Astrocyte (in vitro differentiated cells and primary cell): ENCODE results near the gene AK8. TPM values are rescaled to one million over a fixed set of nuclear protein-coding genes. Genes with fewer than 3 reads are reported as not detected.

ENCODE experiments used
- DNase-seq: peaks from one replicate; pipeline ENCODE4 v3.0.0-alpha.2; 2010; ENCODE audit warnings: low read depth
- FAIRE-seq: peaks from 2 replicates; lab custom pipeline; 2011; peaks lifted over from hg19 to GRCh38; lab: Jason Lieb, UNC
- H2AFZ ChIP-seq: 2 replicates; pipeline ENCODE4 v1.6.0; 2012; ENCODE audit warnings: low read depth, low read length, inconsistent platforms
- H3K27ac ChIP-seq: 2 replicates; pipeline ENCODE4 v1.5.1; 2011; ENCODE audit warnings: low read depth, low read length, inconsistent platforms
- H3K27me3 ChIP-seq: 2 replicates; pipeline ENCODE4 v1.6.0; 2011; ENCODE audit warnings: low read length, inconsistent platforms; ENCODE audit not compliant: insufficient read depth
- H3K36me3 ChIP-seq: 2 replicates; pipeline ENCODE4 v1.5.1; 2011; ENCODE audit warnings: low read length, inconsistent platforms; ENCODE audit not compliant: insufficient read depth
- H3K4me1 ChIP-seq: 2 replicates; pipeline ENCODE4 v1.5.1; 2011; ENCODE audit warnings: low read length, inconsistent platforms; ENCODE audit not compliant: insufficient read depth
- H3K4me2 ChIP-seq: 2 replicates; pipeline ENCODE4 v1.6.0; 2012; ENCODE audit warnings: low read length, inconsistent platforms
- H3K4me3 ChIP-seq: 2 replicates; pipeline ENCODE4 v1.5.1; 2011; ENCODE audit warnings: low read depth, mild to moderate bottlenecking, low read length, inconsistent platforms; ENCODE audit not compliant: insufficient read depth
- H3K79me2 ChIP-seq: 2 replicates; pipeline ENCODE4 v1.6.0; 2012; ENCODE audit warnings: mild to moderate bottlenecking, low read length, inconsistent platforms; ENCODE audit not compliant: insufficient read depth
- H3K9ac ChIP-seq: 2 replicates; pipeline ENCODE4 v1.6.0; 2012; ENCODE audit warnings: mild to moderate bottlenecking, low read length, inconsistent platforms
- H3K9me3 ChIP-seq: 2 replicates; pipeline ENCODE4 v1.5.1; 2012; ENCODE audit warnings: low read depth, mild to moderate bottlenecking, low read length, inconsistent platforms; ENCODE audit not compliant: insufficient read depth
- H4K20me1 ChIP-seq: 2 replicates; pipeline ENCODE4 v1.6.0; 2012; ENCODE audit warnings: low read length, inconsistent platforms; ENCODE audit not compliant: insufficient read depth
- H3K27ac Mint-ChIP-seq: one replicate; pipeline ENCODE4 v1.8.0; 2021; ENCODE audit warnings: mild to moderate bottlenecking, mixed read lengths; ENCODE audit not compliant: unreplicated experiment
- H3K27me3 Mint-ChIP-seq: one replicate; pipeline ENCODE4 v1.8.0; 2021; ENCODE audit warnings: low read depth, mixed read lengths; ENCODE audit not compliant: unreplicated experiment
- H3K36me3 Mint-ChIP-seq: one replicate; pipeline ENCODE4 v1.8.0; 2021; ENCODE audit warnings: low read depth, mixed read lengths; ENCODE audit not compliant: unreplicated experiment
- H3K4me1 Mint-ChIP-seq: one replicate; pipeline ENCODE4 v1.8.0; 2021; ENCODE audit warnings: low read depth, mixed read lengths; ENCODE audit not compliant: unreplicated experiment
- H3K4me3 Mint-ChIP-seq: one replicate; pipeline ENCODE4 v1.8.0; 2021; ENCODE audit warnings: mild to moderate bottlenecking, moderate library complexity, mixed read lengths; ENCODE audit not compliant: unreplicated experiment
- H3K9me3 Mint-ChIP-seq: one replicate; pipeline ENCODE4 v1.8.0; 2021; ENCODE audit warnings: mild to moderate bottlenecking, mixed read lengths; ENCODE audit not compliant: unreplicated experiment
- EZH2 ChIP-seq: IDR thresholded peaks from 2 replicates; pipeline ENCODE4 v1.6.1; 2012; ENCODE audit warnings: mild to moderate bottlenecking, low read length, inconsistent platforms; ENCODE audit not compliant: insufficient read depth
- total RNA-seq: library from RNA; stranded (reverse); gene quantifications from 2 replicates; pipeline ENCODE4 v1.2.1, GENCODE V29; 2021
- TF ChIP-seq, protein P1 (sequence below): IDR thresholded peaks from 2 replicates; pipeline ENCODE4 v1.5.1; 2011; ENCODE audit warnings: low read depth, mild to moderate bottlenecking, inconsistent platforms, low read length, moderate library complexity; ENCODE audit not compliant: insufficient read depth

Gene AK8
- total RNA-seq, 1 donor from 2014 or later, result 0.27 TPM

DNA sequence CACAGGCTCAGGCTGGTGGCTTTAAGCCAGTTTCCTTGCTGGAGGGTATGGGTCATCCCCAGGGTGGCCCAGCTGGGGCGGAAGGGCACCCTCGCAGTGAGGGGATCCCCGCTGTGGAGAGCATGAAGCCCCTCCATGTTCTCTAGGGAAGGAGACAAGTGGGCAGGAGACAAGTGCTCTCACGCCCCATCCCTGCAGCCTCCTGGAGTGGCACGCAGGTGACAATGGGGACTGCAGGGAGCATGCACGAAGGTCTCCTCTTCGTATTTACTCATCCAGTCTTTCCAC is 124.5 kb downstream of the AK8 start:
- Histone ChIP-seq H4K20me1 (no peaks in the 10 kb centered on the region), H3K36me3 (no peaks in the 10 kb centered on the region), H3K4me2 (no peak overlapping the region), H3K4me1 (no peaks in the 10 kb centered on the region), H3K4me3 (no peak overlapping the region), H3K9ac (no peak overlapping the region), H3K9me3 (no peaks in the 10 kb centered on the region), H2AFZ (no peak overlapping the region), H3K27me3 (peaks cover 19% of the 10 kb centered on the region), H3K27ac (no peak overlapping the region), H3K79me2 (no peaks in the 10 kb centered on the region)
- H3K4me1 Mint-ChIP-seq, result no peaks in the 10 kb centered on the region
- no peak for DNase-seq
- H3K36me3 Mint-ChIP-seq, result peaks cover 2% of the 10 kb centered on the region
- H3K27me3 Mint-ChIP-seq, result peaks cover 26% of the 10 kb centered on the region
- no peak for FAIRE-seq
- no peak overlapping the region for H3K4me3 Mint-ChIP-seq
- H3K9me3 Mint-ChIP-seq, result no peaks in the 10 kb centered on the region
- H3K27ac Mint-ChIP-seq, result no peak overlapping the region
- no peak for TF ChIP-seq EZH2

DNA sequence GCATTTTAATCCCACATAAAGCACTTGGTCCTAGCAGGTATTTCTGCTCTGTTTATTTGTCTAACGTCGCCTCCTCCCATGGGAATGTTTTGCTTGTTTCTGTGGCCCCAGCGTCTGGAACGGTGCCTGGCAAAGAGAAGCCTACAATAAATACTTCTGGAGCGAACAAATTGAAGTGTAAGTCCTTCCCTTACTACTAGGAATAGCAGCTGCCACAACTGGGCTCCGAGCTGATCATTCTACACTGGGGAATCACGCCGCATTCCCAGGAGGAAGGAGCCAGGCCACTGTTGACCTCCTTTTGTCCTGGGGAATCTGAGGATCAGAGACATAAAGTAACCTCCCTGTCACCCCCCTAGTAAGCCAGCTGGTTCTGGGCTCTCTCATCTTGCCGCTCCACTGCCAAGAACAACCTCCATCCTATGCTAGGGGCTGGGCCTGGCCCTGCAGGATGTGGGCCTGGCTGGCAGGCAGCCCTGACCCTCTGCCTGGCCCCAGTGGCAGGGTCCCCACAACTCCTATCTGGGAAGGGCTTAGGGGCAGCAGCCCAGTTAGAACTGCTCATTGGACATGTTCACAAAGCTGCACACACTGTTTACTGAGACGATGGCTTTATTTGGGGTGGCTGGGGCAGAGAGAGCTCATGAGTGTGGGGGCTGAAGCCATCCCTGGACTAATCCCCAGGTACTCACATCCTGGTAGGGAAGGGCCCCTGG is 125.0 kb downstream of the AK8 start:
- Histone ChIP-seq H3K4me2 (no peak overlapping the region), H3K4me3 (no peak overlapping the region), H3K27me3 (peaks cover 19% of the 10 kb centered on the region), H3K9me3 (no peaks in the 10 kb centered on the region), H3K9ac (no peak overlapping the region), H3K36me3 (no peaks in the 10 kb centered on the region), H3K79me2 (no peaks in the 10 kb centered on the region), H2AFZ (no peak overlapping the region), H3K4me1 (no peaks in the 10 kb centered on the region), H4K20me1 (no peaks in the 10 kb centered on the region), H3K27ac (no peak overlapping the region)
- no peak for FAIRE-seq
- Mint-ChIP-seq H3K36me3 (peaks cover 2% of the 10 kb centered on the region), H3K27me3 (peaks cover 31% of the 10 kb centered on the region), H3K4me3 (no peak overlapping the region), H3K9me3 (no peaks in the 10 kb centered on the region), H3K4me1 (peaks cover 2% of the 10 kb centered on the region), H3K27ac (no peak overlapping the region)
- no peak for DNase-seq
- TF ChIP-seq, protein P1, sequence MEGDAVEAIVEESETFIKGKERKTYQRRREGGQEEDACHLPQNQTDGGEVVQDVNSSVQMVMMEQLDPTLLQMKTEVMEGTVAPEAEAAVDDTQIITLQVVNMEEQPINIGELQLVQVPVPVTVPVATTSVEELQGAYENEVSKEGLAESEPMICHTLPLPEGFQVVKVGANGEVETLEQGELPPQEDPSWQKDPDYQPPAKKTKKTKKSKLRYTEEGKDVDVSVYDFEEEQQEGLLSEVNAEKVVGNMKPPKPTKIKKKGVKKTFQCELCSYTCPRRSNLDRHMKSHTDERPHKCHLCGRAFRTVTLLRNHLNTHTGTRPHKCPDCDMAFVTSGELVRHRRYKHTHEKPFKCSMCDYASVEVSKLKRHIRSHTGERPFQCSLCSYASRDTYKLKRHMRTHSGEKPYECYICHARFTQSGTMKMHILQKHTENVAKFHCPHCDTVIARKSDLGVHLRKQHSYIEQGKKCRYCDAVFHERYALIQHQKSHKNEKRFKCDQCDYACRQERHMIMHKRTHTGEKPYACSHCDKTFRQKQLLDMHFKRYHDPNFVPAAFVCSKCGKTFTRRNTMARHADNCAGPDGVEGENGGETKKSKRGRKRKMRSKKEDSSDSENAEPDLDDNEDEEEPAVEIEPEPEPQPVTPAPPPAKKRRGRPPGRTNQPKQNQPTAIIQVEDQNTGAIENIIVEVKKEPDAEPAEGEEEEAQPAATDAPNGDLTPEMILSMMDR, result no peak
- TF ChIP-seq EZH2, result no peak

DNA sequence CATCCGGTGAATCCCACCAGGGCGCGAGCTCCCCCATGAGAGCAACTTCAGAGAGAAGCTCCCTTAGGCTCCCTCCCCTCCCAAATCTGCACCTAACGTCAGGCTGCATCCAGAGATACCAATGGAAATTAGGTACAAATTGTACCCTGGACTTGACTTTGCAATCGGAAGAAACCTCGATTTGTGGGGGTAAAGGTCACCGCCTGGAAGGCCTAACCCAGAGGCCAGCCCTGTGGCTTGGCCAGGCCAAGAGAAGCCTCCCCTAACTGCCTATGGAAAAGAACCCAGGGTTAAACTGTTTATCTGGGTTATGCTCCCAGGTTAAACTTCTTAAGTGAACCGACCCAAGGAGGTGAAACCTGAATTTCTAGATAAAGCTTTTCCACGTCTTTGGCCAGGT is 127.4 kb downstream of the AK8 start:
- H3K9me3 Mint-ChIP-seq, result no peaks in the 10 kb centered on the region
- DNase-seq (no peak), FAIRE-seq (no peak)
- Histone ChIP-seq H3K4me2 (no peak overlapping the region), H3K4me3 (no peak overlapping the region), H3K79me2 (no peaks in the 10 kb centered on the region), H3K9me3 (no peaks in the 10 kb centered on the region), H3K27ac (no peak overlapping the region), H4K20me1 (no peaks in the 10 kb centered on the region), H3K9ac (no peak overlapping the region), H2AFZ (no peak overlapping the region), H3K36me3 (no peaks in the 10 kb centered on the region), H3K4me1 (no peaks in the 10 kb centered on the region), H3K27me3 (peaks cover 16% of the 10 kb centered on the region)
- peaks cover 2% of the 10 kb centered on the region for H3K4me1 Mint-ChIP-seq
- TF ChIP-seq, protein P1, result no peak
- TF ChIP-seq EZH2, result no peak
- no peak overlapping the region for H3K27ac Mint-ChIP-seq
- no peaks in the 10 kb centered on the region for H3K36me3 Mint-ChIP-seq
- no peak overlapping the region for H3K4me3 Mint-ChIP-seq
- peaks cover 36% of the 10 kb centered on the region for H3K27me3 Mint-ChIP-seq
